A549 (cell line): Measurements from ENCODE around the gene ATP2A3. TPM values are rescaled to one million over a fixed set of nuclear protein-coding genes. Genes with fewer than 3 reads are reported as not detected.

Experiments used
- ATAC-seq, 2 experiments: fragments of 200-7000 bp in 1 of 2; fragments of >200 bp in 1 of 2; cut with Nextera tagmentation in 1 of 2; cut with Tn5 transposase in 1 of 2; 3 replicates each; pipeline versions ENCODE4 v1.8.0 to v1.9.1; 2018 to 2020; ENCODE audit warnings: mild to moderate bottlenecking in 1 of 2, moderate library complexity in 1 of 2
- CTCF ChIA-PET: fragments of 300-600 bp; sonication (Branson Sonifier 250); formaldehyde crosslinking; extraction: SDS; loops from one replicate; lab custom pipeline; 2021; ENCODE audit warnings: antibody characterized with exemption, inconsistent platforms; lab: Yijun Ruan, JAX
- POLR2A ChIA-PET: fragments of 350-600 bp; formaldehyde crosslinking; extraction: SDS; loops from one replicate; lab custom pipeline; 2021; ENCODE audit warnings: antibody characterized with exemption, inconsistent platforms; lab: Yijun Ruan, JAX
- DNase-seq, 2 experiments: peaks; one replicate each; pipeline versions ENCODE4 v3.0.0 to v3.0.0-alpha.2; 2011 to 2016; ENCODE audit warnings: low read depth in 1 of 2, low spot score in 1 of 2
- FAIRE-seq: peaks from 2 replicates; lab custom pipeline; 2011; peaks lifted over from hg19 to GRCh38; lab: Jason Lieb, UNC
- H3K27ac ChIP-seq, 2 experiments: fragments of >200 bp; sonication (Bioruptor Twin); formaldehyde crosslinking; 3 replicates each; pipeline ENCODE4 v1.5.1; 2016 to 2017
- H3K4me1 ChIP-seq: fragments of >200 bp; sonication (Bioruptor Twin); formaldehyde crosslinking; 3 replicates; pipeline ENCODE4 v1.6.1; 2016
- H3K4me2 ChIP-seq: fragments of >200 bp; sonication (Bioruptor Twin); formaldehyde crosslinking; 3 replicates; pipeline ENCODE4 v1.6.1; 2016
- H3K4me3 ChIP-seq: fragments of >200 bp; sonication (Bioruptor Twin); formaldehyde crosslinking; 3 replicates; pipeline ENCODE4 v1.5.1; 2016
- H3K9me3 ChIP-seq: fragments of >200 bp; sonication (Bioruptor Twin); formaldehyde crosslinking; 3 replicates; pipeline ENCODE4 v1.6.1; 2016
- EHMT2 ChIP-seq: fragments of 200-600 bp; sonication (generic); IDR thresholded peaks from 2 replicates; pipeline ENCODE4 v1.6.1; 2016; ENCODE audit warnings: antibody characterized with exemption, low read depth, mild to moderate bottlenecking, moderate library complexity
- FOSL2 ChIP-seq, 2 experiments: fragments of 450-650 bp in 1 of 2; fragments of >200 bp in 1 of 2; sonication (Bioruptor Twin) in 1 of 2; formaldehyde crosslinking; IDR thresholded peaks; 2 replicates each; pipeline versions ENCODE4 v1.5.0 to v1.6.1; 2016 to 2020; ENCODE audit warnings: mild to moderate bottlenecking in 1 of 2, moderate library complexity in 1 of 2
- HDAC2 ChIP-seq: fragments of 200-600 bp; sonication (generic); IDR thresholded peaks from 2 replicates; pipeline ENCODE4 v1.6.1; 2016
- HOXA7 ChIP-seq: fragments of 250-450 bp; sonication (Bioruptor Pico); IDR thresholded peaks from 2 replicates; pipeline ENCODE4 v1.5.0; 2020; ENCODE audit warnings: mild to moderate bottlenecking, moderate library complexity
- HOXB13 ChIP-seq: fragments of 250-450 bp; sonication (Bioruptor Pico); IDR thresholded peaks from 2 replicates; pipeline ENCODE4 v1.5.0; 2020; ENCODE audit warnings: low read depth, mild to moderate bottlenecking, moderate library complexity
- MYC ChIP-seq: IDR thresholded peaks from 2 replicates; pipeline ENCODE4 v1.6.1; 2012; ENCODE audit warnings: mild to moderate bottlenecking, inconsistent platforms, low read length, improper control_type of control experiment, borderline replicate concordance
- NPAS2 ChIP-seq: fragments of 250-450 bp; sonication (Bioruptor Pico); IDR thresholded peaks from 2 replicates; pipeline ENCODE4 v1.8.0; 2022; ENCODE audit warnings: mild to moderate bottlenecking, moderate library complexity, borderline replicate concordance
- NR3C1 ChIP-seq: fragments of >200 bp; sonication (Bioruptor Twin); formaldehyde crosslinking; IDR thresholded peaks from 3 replicates; pipeline ENCODE4 v1.6.1; 2017
- ZSCAN20 ChIP-seq: fragments of 250-450 bp; sonication (Bioruptor Pico); IDR thresholded peaks from 2 replicates; pipeline ENCODE4 v1.8.0; 2022; ENCODE audit warnings: mild to moderate bottlenecking, moderate library complexity
- WGBS: methylation state at CpG from one replicate; pipeline ENCODE4 v1.1.6; 2017; ENCODE audit errors: missing lambda C conversion rate; 5-methylcytosine and 5-hydroxymethylcytosine counted together
- polyA plus RNA-seq, 4 experiments: library from polyadenylated mRNA; depleted of rRNA in 3 of 4; stranded (reverse); fragments of >200 nt; fragmentation: RNase III in 1 of 4; extraction: RNeasy Plus Mini Kit Qiagen cat#74134 plus additional on column Dnase treatment in 1 of 4; gene quantifications; 2 replicates in 3 of 4; 3 replicates in 1 of 4; pipeline ENCODE4 v1.2.3, GENCODE V29; 2011 to 2017
- TF ChIP-seq, protein P1 (sequence below): fragments of 200-600 bp; sonication (generic); IDR thresholded peaks from 2 replicates; pipeline ENCODE4 v1.6.1; 2016; ENCODE audit warnings: antibody characterized with exemption, mild to moderate bottlenecking, moderate library complexity
- TF ChIP-seq, protein P2 (sequence below): fragments of 250-450 bp; sonication (Bioruptor Pico); IDR thresholded peaks from 2 replicates; pipeline ENCODE4 v1.5.0; 2020; ENCODE audit warnings: low read depth, mild to moderate bottlenecking, moderate library complexity
- TF ChIP-seq, protein P3 (sequence below): fragments of 150-350 bp; IDR thresholded peaks from 2 replicates; pipeline ENCODE4 v1.6.1; 2014; ENCODE audit warnings: low read depth, mild to moderate bottlenecking, low read length

ATP2A3 gene
- polyA plus RNA-seq, 2 of the 4 experiments (the other 2 are of a cell fraction) = 3.1 to 5.5 TPM

DNA sequence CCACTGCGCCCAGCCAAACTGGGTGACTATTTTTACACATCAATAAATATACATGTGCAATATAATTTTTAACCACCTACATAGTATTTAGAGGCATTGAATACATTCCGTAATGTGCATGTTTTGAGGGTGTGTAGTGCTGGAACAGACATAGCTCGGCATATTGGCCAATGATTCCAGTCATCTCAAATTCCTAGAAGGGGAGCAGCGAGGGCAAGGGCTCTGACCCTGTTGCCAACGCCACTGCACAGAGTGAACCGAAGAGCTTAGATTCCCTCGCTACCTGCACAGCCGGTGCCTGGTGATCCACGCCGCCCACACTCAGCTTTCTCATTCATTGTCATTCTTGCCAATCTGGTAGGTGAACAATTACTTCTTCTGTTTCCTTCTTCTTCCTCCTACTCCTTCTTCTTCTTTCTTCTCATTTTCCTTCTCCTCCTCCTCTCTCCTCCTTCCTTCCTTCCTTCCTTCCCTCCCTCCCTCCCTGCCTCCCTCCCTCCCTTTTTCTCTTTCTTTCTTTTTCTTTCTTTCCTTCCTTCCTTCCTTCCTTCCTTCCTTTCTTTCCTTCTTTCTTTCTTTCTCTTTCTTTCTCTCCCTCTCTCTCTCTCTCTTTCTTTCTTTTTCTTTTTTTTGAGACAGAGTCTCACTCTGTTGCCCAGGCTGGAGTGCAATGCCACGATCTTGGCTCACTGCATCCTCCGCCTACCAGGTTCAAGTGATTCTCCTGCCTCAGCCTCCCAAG is 26.3 kb upstream of the ATP2A3 start:
- H3K4me2 ChIP-seq = no peak overlapping the region
- 0 out of 3 replicates have a peak, but pooled peaks cover 4% of the 10 kb centered on the region for H3K4me1 ChIP-seq
- FAIRE-seq (no peak), ATAC-seq (peak in 1 of 2 experiments; percentile 21; a peak in 3 of 6 replicates)
- CTCF ChIA-PET = interaction anchor here (1.4 to 1.8 kb wide), 2 partner anchors 12 to 77 kb away, joined by 3 to 4 read pairs; no protein-coding TSS in a partner anchor
- no peak overlapping the region for H3K27ac ChIP-seq
- WGBS = 75% methylated on average over 12 of the region's 12 CpGs
- H3K4me3 ChIP-seq = no peak overlapping the region
- peaks cover 14% of the 10 kb centered on the region; the same call in 2 of the 3 replicates for H3K9me3 ChIP-seq
- no peak for TF ChIP-seq HOXB13
- no peak for TF ChIP-seq MYC
- TF ChIP-seq EHMT2 = no peak
- no peak for TF ChIP-seq HOXA7 (CRISPR knock-in tag)
- no peak for TF ChIP-seq ZSCAN20 (CRISPR knock-in tag)
- TF ChIP-seq, protein P1, sequence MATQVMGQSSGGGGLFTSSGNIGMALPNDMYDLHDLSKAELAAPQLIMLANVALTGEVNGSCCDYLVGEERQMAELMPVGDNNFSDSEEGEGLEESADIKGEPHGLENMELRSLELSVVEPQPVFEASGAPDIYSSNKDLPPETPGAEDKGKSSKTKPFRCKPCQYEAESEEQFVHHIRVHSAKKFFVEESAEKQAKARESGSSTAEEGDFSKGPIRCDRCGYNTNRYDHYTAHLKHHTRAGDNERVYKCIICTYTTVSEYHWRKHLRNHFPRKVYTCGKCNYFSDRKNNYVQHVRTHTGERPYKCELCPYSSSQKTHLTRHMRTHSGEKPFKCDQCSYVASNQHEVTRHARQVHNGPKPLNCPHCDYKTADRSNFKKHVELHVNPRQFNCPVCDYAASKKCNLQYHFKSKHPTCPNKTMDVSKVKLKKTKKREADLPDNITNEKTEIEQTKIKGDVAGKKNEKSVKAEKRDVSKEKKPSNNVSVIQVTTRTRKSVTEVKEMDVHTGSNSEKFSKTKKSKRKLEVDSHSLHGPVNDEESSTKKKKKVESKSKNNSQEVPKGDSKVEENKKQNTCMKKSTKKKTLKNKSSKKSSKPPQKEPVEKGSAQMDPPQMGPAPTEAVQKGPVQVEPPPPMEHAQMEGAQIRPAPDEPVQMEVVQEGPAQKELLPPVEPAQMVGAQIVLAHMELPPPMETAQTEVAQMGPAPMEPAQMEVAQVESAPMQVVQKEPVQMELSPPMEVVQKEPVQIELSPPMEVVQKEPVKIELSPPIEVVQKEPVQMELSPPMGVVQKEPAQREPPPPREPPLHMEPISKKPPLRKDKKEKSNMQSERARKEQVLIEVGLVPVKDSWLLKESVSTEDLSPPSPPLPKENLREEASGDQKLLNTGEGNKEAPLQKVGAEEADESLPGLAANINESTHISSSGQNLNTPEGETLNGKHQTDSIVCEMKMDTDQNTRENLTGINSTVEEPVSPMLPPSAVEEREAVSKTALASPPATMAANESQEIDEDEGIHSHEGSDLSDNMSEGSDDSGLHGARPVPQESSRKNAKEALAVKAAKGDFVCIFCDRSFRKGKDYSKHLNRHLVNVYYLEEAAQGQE = no peak
- no peak for TF ChIP-seq NR3C1
- TF ChIP-seq, protein P2, sequence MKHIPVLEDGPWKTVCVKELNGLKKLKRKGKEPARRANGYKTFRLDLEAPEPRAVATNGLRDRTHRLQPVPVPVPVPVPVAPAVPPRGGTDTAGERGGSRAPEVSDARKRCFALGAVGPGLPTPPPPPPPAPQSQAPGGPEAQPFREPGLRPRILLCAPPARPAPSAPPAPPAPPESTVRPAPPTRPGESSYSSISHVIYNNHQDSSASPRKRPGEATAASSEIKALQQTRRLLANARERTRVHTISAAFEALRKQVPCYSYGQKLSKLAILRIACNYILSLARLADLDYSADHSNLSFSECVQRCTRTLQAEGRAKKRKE (CRISPR knock-in tag) = no peak
- TF ChIP-seq HDAC2 = no peak
- TF ChIP-seq FOSL2 (IDR thresholded peaks at IDR 0.05) = no peak
- TF ChIP-seq FOSL2 (CRISPR knock-in tag; IDR thresholded peaks at IDR 0.05) = no peak
- no peak for TF ChIP-seq NPAS2 (CRISPR knock-in tag)
- TF ChIP-seq, all 56 proteins: peak for 0
- no peak for DNase-seq
- POLR2A ChIA-PET = no interaction called here

DNA sequence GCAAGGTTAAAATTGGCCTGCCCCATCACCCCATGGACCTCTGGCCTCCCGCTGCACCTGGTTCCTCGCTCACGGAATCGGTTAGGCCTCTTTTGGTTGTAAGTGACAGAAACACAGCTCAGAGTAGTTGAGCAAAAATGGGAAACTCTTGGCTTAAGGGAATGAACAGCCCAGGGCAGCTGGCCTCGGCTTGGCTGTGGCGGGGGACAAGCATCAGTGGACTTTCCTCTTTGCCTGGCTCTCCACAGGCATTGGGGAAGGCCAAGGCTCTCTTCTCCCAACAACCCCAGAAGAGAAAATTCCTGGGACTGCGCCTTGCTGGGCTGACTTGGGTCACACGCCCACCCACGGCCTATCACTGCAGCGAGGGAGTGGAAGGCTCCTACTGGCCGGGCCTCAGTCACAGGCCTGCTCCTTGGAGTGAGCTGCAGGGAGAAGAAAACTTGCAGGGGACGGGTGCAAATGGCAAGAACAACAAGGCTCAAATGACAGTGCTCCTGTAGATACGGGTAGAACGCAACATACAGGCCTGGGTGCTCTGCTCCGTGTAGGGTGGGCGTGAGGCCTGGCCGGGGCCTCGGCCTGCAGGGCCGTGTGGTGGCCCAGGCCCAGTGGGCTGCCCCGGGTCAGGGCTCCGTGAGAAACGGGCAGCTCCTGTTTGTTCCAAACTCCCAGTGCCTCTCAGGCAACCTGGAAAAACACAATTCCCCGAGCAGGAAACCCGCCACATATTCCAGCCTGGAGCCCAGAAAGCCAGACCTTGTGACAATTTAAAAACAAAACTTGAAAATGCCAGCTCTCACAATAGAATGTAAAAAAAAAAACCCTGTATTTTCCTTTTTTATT is 25.0 kb upstream of the ATP2A3 start:
- no peak for ATAC-seq
- Histone ChIP-seq H3K9me3 (peaks cover under 1% of the 10 kb centered on the region; the same call in 1 of the 3 replicates), H3K4me3 (no peak overlapping the region), H3K27ac (no peak overlapping the region), H3K4me1 (0 out of 3 replicates have a peak, but pooled peaks cover 4% of the 10 kb centered on the region), H3K4me2 (no peak overlapping the region)
- no peak for DNase-seq
- TF ChIP-seq, protein P3, sequence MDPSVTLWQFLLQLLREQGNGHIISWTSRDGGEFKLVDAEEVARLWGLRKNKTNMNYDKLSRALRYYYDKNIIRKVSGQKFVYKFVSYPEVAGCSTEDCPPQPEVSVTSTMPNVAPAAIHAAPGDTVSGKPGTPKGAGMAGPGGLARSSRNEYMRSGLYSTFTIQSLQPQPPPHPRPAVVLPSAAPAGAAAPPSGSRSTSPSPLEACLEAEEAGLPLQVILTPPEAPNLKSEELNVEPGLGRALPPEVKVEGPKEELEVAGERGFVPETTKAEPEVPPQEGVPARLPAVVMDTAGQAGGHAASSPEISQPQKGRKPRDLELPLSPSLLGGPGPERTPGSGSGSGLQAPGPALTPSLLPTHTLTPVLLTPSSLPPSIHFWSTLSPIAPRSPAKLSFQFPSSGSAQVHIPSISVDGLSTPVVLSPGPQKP = no peak
- CTCF ChIA-PET = interaction anchor here (0.6 to 1.8 kb wide), 7 partner anchors 14 to 1261 kb away, joined by 3 to 4 read pairs (median 3); no protein-coding TSS in a partner anchor
- FAIRE-seq = no peak
- WGBS = 82% methylated on average over 24 of the region's 24 CpGs
- POLR2A ChIA-PET = no interaction called here
